Esophagus mucosa (tissue), 1 donor: ENCODE measurements around the gene FTO. TPM values are rescaled to one million over a fixed set of nuclear protein-coding genes. Genes with fewer than 3 reads are reported as not detected.

Experiments
- ATAC-seq: fragments of 200-7000 bp; cut with Tn5 transposase; one replicate; pipeline ENCODE4 v1.9.1; 2020
- total RNA-seq: library from RNA; stranded (reverse); gene quantifications from one replicate; pipeline ENCODE4 v1.2.4, GENCODE V29; 2023
- donor health status: DM: yes; HTN: yes; CAD: no.

FTO gene
- total RNA-seq, 1 donor from 2014 or later = 33.3 TPM

DNA sequence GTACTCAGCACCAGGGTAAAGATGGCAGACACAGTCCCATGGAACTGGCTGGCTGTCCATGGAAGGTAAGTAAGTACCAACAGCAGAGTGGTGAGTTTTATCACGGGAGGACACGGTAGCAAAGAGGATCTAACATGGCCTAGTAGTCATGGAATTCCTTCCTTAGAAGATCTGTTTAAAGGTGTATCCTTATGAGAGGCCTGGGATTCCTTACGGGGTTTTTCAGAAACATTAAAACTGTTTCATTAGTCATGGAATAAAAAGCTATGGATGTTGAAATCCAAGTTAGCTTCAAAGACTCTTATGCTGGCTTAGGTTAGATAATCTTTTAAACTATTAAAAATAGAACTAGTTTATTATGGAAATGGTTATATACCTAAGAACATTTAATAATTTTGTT, 7.4 kb downstream of the FTO start:
- ATAC-seq = no peak

DNA sequence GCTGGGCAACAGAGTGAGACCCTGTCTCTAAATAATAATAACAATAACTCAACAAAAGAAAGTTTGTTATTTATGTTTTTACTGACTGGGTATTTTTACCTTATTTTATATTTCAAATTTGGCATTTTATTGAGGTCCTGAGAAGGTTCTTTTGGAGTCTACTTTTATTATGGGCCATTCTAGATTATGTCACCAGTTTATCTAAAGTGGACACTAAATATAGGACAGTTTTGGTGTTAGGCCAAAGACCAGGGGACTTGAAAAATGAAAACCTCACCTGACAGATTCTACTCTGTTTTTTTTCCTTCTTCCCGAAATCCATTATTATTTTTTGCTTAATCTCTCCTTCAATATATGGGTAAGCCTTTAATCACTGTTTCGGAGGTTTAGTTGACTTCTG, 8.1 kb downstream of the FTO start:
- ATAC-seq = no peak

GRCh38 chr16:53713403-53714204, 9.6 kb downstream of the FTO start:
- no peak for ATAC-seq

- ATAC-seq = no peak
Measured at GRCh38 chr16:53714205-53715022, 10.5 kb downstream of the FTO start.

GRCh38 chr16:53715023-53715384, 11.0 kb downstream of the FTO start:
- ATAC-seq = no peak

DNA sequence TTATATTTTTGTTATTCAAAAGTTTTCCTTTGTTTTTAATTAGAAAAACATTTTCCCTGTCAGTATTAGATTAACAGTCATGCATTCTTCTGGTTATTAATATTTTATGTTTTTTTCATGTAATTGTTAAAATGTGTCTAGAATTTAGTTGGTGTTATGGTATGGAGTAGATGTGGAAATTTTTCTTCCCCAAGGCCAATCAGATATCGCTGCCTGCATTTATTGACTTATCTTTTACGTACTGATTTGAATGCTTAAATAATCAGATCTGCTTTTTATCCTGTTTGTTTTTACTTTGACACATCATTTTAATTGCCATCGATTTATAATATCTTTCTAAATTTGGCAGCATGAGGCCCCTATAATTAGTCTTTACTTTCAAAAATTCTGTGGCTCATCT, 13.6 kb downstream of the FTO start:
- no peak for ATAC-seq

GRCh38 chr16:53721017-53721416, 17.1 kb downstream of the FTO start:
- ATAC-seq = no peak

DNA sequence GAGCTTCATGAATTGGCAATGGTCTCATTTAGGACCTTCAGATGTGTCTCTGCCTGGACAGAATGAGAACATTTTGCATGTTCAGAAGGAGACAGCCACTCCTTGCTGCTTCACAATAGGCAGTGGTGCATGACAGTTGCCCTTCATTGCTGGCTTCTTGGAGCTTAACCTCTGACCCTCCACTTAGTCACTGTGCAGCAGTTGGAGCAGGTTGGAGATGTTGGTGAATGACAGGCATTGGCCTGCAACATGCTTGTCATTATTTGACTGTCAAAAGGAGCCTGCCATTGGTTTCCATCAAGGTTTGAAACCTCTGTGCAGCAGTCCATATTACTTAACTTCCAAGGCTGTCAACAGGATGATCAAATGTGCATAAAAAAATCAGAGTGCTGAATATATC, 22.7 kb downstream of the FTO start:
- peak; percentile 98 for ATAC-seq

GRCh38 chr16:53730693-53731092, 26.7 kb downstream of the FTO start:
- no peak for ATAC-seq

DNA sequence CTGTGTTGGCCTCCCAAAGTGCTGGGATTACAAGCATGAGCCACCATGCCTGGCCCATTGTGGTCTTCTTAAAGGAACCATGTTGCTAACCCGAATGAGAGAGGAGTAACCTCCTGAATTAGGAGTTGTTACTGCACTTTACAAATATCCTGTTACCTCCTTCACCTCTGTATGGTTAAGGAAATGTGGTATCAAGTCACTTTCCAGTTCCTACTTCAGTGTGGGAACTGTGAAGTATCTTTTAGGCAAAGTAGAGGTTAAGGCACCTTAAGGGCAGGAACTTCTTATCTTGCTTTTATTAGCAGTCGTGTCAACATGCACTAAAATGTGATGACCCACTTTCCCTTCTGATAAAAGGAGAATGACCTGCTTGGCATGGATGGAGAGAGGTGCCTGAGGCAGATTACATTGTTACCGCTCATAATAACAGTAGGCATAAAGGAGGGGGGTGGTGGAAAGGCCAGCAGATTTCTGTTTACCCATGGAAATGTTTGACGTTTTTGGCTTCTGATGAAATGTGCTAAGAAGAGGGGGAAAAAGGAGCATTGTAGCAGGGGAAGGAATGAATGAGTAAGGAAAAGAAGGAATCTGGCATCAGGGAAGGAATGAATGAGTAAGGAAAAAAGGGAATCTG, 28.5 kb downstream of the FTO start:
- no peak for ATAC-seq

DNA sequence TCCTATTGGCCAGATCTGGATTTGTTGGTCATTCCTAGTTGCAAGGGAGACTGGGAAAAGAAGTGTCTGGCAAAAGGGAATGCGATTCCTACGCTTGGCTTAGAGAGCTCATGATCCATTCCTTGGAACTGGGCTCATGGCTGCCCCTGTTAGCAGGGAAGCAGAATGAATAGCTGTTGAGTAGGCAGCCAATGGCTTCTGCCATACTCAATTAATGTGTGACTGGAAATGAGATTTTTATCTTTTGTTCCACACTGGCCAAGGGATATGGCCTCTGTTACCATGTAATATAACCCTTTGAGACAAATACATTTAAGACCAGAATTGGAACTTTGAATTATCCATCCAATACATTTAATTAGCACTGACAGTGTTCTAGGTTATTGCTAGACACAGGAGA, 31.0 kb downstream of the FTO start:
- ATAC-seq = no peak

DNA sequence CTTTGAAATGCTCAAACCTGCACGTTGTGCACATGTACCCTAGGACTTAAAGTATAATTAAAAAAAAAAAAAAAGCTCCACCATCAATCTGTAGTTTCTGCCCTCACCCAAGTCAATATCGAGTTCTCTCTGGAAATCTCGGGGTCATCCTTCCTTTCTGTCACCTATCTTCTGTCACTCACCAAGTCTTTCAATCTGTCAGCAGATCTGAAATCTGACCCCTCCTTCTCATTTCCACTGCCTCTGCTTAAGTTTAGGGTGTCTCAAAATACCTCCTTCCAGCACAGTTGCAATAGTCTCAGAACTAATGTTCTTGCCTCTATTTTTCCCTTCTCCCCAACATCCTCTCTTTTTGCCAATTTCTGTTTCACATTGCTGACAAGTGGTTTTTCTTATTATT, 32.3 kb downstream of the FTO start:
- ATAC-seq = no peak

- no peak for ATAC-seq
Measured at GRCh38 chr16:53737552-53737951, 33.6 kb downstream of the FTO start.

GRCh38 chr16:53740476-53740875, 36.5 kb downstream of the FTO start:
- ATAC-seq = no peak

GRCh38 chr16:53740933-53741531, 37.1 kb downstream of the FTO start:
- ATAC-seq = no peak

DNA sequence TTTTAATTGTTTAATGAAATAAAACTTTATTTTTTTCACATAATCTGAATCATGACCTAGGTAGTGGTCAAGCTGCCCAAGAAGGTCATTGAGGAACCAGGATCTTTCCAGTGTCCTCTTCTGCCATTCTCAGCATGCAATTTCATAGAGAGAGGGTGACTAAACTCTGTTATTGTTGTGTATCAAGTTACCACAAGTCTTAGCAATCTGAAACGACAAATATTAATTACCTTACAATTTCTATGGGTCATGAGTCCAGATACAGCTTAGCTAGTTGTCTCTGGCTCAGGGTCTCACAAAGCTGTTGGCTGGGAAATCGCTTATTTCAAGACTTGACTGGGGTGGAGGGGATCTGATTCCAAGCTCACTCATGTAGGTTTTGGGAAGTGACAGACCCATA, 37.6 kb downstream of the FTO start:
- ATAC-seq = no peak

DNA sequence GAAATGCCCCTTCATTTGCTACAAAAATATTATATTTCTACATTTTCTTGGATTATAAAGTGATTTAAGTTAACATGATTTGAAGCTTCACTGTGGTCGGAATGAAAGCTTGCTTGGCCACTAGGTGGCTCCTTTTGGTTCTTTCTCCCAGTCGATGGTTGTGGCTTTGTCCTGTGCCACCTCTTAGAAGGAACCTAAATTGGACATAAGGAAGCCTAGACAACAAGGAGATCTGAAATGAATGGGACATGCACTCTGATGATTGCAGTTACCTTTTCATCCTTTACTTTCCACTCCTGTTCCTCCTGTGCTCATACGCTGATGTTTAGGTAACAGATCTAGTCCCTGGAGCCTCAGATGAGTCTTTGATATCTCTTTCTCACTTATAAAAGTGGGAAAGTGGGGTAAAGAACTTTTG, 39.2 kb downstream of the FTO start:
- no peak for ATAC-seq

DNA sequence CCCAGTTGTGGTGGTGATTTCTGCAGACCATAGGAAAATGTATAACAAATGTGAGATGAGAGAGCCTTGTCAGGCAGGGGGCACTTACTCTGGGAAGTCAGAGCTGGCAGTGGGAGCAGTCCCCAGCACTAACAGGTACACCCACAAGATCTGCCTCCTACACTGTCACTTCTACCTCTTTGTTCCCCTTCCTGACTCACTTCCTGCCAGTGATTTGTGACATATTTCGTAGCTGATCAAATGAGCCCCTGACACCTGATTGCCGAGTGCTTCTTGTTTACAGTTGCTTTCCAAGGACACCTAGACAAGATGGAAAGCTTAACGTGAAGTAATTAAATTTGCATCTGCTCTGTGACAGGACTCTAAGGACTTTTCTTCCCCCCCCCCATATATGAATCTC, 40.5 kb downstream of the FTO start:
- peak; percentile 43 for ATAC-seq

DNA sequence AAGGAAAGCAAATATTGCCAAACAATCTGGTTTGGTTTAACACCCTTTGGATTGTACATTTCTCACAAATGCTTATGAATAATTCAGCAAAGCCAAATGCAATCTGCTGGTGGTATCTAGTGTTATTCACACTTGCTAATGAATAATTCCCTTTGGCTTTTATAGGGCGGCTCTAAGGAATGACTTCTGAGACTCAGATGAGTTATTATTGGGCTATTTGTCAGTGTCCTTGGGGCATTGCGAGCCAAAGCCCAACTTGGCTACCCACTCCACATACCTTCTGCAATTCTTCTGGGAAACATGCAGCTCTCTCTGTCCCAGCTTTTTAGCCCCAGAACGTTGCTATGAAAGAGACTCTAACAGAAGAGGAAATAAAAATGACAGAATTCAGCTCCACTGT, 41.1 kb downstream of the FTO start:
- peak; percentile 41 for ATAC-seq

GRCh38 chr16:53745753-53746266, 41.9 kb downstream of the FTO start:
- peak; percentile 93 for ATAC-seq

GRCh38 chr16:53752560-53752959, 48.6 kb downstream of the FTO start:
- ATAC-seq = no peak

DNA sequence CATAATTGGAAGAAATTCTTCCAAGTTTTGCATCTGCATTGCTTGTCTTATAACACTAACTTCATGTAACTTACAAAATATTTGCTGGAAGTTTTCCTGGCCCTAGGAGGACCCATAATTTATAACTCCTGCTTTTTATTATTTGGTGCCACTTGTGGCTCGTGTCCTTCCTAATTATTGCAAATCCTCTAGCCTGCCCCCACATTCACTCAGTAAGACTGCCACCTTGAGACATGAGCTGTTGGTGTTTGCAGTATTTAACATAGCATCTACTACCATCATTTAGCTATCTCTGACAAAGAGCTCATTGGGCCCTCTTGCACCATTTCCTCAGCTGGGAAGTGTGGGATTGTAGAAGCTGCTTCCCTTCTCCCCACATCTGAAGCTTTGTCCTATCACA, 49.5 kb downstream of the FTO start:
- no peak for ATAC-seq
